Kidney (tissue), 14 donors: ENCODE measurements around the gene SPNS2. TPM values are rescaled to one million over a fixed set of nuclear protein-coding genes. Genes with fewer than 3 reads are reported as not detected.

Source experiments
- DNase-seq, 5 donors: peaks; one replicate each; pipeline ENCODE4 v3.0.0-alpha.2; 2013 to 2020
- FAIRE-seq: peaks from 2 replicates; lab custom pipeline; 2012; peaks lifted over from hg19 to GRCh38; lab: Jason Lieb, UNC
- H3K27ac ChIP-seq, 2 donors: one replicate each; pipeline ENCODE4 v1.7.0; 2013; ENCODE audit warnings: low read depth in 2 of 2, low read length in 2 of 2, inconsistent platforms in 1 of 2
- H3K27me3 ChIP-seq: one replicate; pipeline ENCODE4 v1.7.1; 2013; ENCODE audit warnings: low read length, inconsistent platforms; ENCODE audit not compliant: control insufficient read depth, insufficient read depth
- H3K36me3 ChIP-seq, 3 donors: one replicate each; pipeline versions ENCODE4 v1.7.0 to v1.7.1; 2013; ENCODE audit warnings: low read length in 3 of 3, control low read depth in 1 of 3, inconsistent platforms in 1 of 3; ENCODE audit not compliant: insufficient read depth in 3 of 3, control insufficient read depth in 2 of 3
- H3K4me1 ChIP-seq, 3 donors: one replicate each; pipeline versions ENCODE4 v1.7.0 to v1.7.1; 2013; ENCODE audit warnings: low read length in 3 of 3, inconsistent platforms in 1 of 3, low read depth in 1 of 3; ENCODE audit not compliant: control insufficient read depth in 2 of 3, insufficient read depth in 2 of 3
- H3K4me3 ChIP-seq, 3 donors: one replicate each; pipeline versions ENCODE4 v1.7.0 to v1.8.1; 2013; ENCODE audit warnings: low read length in 3 of 3, control low read depth in 1 of 3, inconsistent platforms in 1 of 3
- H3K9ac ChIP-seq, 3 donors: one replicate each; pipeline versions ENCODE4 v1.7.0 to v1.7.1; 2013; ENCODE audit warnings: low read length in 3 of 3, control low read depth in 1 of 3, inconsistent platforms in 1 of 3
- H3K9me3 ChIP-seq, 3 donors: one replicate each; pipeline versions ENCODE4 v1.7.0 to v1.7.1; 2013; ENCODE audit warnings: low read length in 3 of 3, control low read depth in 1 of 3, inconsistent platforms in 1 of 3; ENCODE audit not compliant: control insufficient read depth in 2 of 3, insufficient read depth in 1 of 3
- intact Hi-C: fragments of 100-400 bp; cut with DNase I; formaldehyde crosslinking; loops from one replicate; pipeline ENCODE4 v1.11.1; 2022
- polyA plus RNA-seq: library from polyadenylated mRNA; stranded (reverse); fragments of 350-450 nt; fragmentation: Illumina TruSeq; extraction: RNeasy Lipid Tissue Mini Kit (QIAGEN cat#74804); gene quantifications from one replicate; pipeline ENCODE4 v1.2.3, GENCODE V29; 2014; ENCODE audit warnings: low read depth, low replicate concordance; ENCODE audit not compliant: insufficient read depth
- total RNA-seq: library from RNA; stranded (reverse); fragmentation: NEBNext Ultra II Directional; extraction: Animal tissue kit (Norgen Biotek cat#: 25700); gene quantifications from one replicate; pipeline ENCODE4 v1.2.1, GENCODE V29; 2021
- TF ChIP-seq, protein P1 (sequence below): IDR thresholded peaks from 3 replicates; pipeline ENCODE4 v1.5.1; 2012; ENCODE audit warnings: mild to moderate bottlenecking, moderate library complexity, borderline replicate concordance; ENCODE audit not compliant: insufficient read depth; ENCODE audit errors: extremely low read depth
- donor health status: control.
- donor health status: control.
- donor health status: control.
- donor health status: control.
- donor health status: control.
- donor health status: DM: yes; HTN: yes; CAD: no.
- donor health status: Normal renal cell carcinoma (clear cell type).

SPNS2 gene
- total and polyA plus RNA-seq, 2 donors from 2014 or later = 60.5 to 75.1 TPM

DNA sequence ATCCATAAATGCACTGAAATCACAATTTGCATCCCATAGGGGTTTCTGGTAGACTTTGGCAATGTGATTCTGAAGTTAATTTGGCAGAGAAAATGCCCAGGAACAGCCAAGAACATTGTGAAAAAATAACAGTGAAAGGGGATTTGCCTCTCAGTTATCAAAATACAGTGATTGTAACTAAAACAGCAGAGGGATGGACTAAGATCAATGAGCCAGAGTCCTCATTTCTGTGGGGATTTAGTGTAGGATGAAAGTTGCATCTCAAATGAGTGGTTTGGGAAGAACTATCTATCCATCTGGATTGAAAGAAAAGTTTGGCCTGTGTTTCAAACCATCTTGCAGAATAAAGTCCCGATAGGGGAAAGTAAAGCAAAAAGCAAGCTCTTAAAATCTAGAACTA is 28.5 kb downstream of the SPNS2 start:
- TF ChIP-seq, protein P1, sequence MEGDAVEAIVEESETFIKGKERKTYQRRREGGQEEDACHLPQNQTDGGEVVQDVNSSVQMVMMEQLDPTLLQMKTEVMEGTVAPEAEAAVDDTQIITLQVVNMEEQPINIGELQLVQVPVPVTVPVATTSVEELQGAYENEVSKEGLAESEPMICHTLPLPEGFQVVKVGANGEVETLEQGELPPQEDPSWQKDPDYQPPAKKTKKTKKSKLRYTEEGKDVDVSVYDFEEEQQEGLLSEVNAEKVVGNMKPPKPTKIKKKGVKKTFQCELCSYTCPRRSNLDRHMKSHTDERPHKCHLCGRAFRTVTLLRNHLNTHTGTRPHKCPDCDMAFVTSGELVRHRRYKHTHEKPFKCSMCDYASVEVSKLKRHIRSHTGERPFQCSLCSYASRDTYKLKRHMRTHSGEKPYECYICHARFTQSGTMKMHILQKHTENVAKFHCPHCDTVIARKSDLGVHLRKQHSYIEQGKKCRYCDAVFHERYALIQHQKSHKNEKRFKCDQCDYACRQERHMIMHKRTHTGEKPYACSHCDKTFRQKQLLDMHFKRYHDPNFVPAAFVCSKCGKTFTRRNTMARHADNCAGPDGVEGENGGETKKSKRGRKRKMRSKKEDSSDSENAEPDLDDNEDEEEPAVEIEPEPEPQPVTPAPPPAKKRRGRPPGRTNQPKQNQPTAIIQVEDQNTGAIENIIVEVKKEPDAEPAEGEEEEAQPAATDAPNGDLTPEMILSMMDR = no peak
- H3K27me3 ChIP-seq = no peaks in the 10 kb centered on the region
- intact Hi-C loops = no loop called here
- H3K4me3 ChIP-seq = no peak overlapping the region
- DNase-seq (no peak), FAIRE-seq (no peak)
- H3K4me1 ChIP-seq = peaks cover 0 to 14% (median 5%) of the 10 kb centered on the region in 3 donors
- no peaks in the 10 kb centered on the region for H3K9me3 ChIP-seq
- no peak overlapping the region for H3K9ac ChIP-seq
- no peak overlapping the region for H3K27ac ChIP-seq
- H3K36me3 ChIP-seq = peaks cover 0 to 14% (median 2%) of the 10 kb centered on the region in 3 donors

DNA sequence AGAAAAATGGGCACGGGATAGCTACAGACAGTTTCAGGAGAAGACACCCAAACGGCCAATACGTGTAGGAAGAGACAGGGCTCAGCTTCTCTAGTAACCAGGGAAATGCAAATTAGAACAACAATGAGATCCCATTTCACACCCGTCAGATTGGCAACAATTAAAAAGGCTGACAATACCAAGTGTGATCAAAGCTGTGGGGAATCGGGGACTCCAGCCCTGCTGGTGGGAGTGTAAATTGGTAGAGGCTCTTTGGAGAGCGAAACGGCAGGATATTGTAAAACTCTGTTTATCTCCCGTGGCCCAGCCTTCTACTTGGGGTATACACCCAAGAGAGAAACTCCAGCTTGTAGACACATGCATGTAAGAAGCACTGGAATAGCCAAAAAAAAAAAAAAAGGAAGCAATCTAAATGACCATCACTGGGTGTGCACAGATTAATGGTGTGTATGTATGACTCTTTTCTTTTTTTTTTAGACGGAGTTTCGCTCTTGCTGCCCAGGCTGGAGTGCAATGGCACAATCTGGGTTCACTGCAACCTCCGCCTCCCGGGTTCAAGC is 29.0 kb downstream of the SPNS2 start:
- Histone ChIP-seq H3K4me3 (no peak overlapping the region), H3K9me3 (no peaks in the 10 kb centered on the region), H3K27me3 (no peaks in the 10 kb centered on the region), H3K36me3 (peaks cover 0 to 18% (median 2%) of the 10 kb centered on the region in 3 donors), H3K4me1 (peaks cover 0 to 10% (median 0%) of the 10 kb centered on the region in 3 donors), H3K27ac (no peak overlapping the region), H3K9ac (no peak overlapping the region)
- no peak for FAIRE-seq
- TF ChIP-seq, protein P1 = no peak
- intact Hi-C loops = no loop called here
- no peak for DNase-seq

DNA sequence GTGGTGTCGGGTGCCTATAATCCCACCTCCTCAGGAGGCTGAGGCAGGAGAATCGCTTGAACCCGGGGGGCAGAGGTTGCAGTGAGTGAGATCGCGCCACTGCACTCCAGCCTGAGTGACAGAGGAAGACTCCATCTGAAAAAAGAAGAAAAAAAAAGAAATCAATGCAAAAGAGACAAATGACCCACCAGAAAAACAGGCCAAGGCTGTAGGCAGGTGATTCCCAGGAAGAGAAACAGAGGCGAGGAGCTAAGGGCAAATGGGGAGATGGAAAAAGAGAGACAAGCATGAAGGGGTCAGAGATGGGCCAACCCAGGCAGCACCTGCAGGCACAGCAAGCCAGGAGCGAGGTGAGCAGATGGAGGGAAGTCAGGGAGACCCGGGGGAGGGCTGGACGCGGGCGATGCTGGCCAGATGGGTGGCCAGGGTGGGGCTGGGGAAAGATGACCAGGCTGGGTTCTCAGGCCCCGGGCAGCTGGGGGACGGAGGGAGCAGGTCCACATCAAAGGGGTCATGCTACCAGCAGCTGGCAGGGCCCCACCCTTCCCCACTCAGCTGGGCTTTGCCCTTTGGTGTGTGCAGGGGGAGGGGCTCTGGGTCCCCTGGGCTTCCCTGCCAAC is 31.0 kb downstream of the SPNS2 start:
- Histone ChIP-seq H3K4me1 (peaks cover 0 to 12% (median 0%) of the 10 kb centered on the region in 3 donors), H3K27me3 (no peaks in the 10 kb centered on the region), H3K4me3 (no peak overlapping the region), H3K9ac (no peak overlapping the region), H3K9me3 (no peaks in the 10 kb centered on the region), H3K27ac (no peak overlapping the region), H3K36me3 (peaks cover 0 to 18% (median 2%) of the 10 kb centered on the region in 3 donors)
- intact Hi-C loops = no loop called here
- no peak for DNase-seq
- no peak for FAIRE-seq
- TF ChIP-seq, protein P1 = no peak
